HG03095 (cell line): Measurements from ENCODE around the gene MRPL55.
A peak's percentile ranks its signal among the peaks of the same experiment; 100 is the strongest.

Source experiments
- ATAC-seq: cut with Tn5 transposase; IDR thresholded peaks from one replicate; pipeline ENCODE4 v1.9.1; 2021; ENCODE audit warnings: moderate library complexity; ENCODE audit not compliant: unreplicated experiment

Gene MRPL55

DNA sequence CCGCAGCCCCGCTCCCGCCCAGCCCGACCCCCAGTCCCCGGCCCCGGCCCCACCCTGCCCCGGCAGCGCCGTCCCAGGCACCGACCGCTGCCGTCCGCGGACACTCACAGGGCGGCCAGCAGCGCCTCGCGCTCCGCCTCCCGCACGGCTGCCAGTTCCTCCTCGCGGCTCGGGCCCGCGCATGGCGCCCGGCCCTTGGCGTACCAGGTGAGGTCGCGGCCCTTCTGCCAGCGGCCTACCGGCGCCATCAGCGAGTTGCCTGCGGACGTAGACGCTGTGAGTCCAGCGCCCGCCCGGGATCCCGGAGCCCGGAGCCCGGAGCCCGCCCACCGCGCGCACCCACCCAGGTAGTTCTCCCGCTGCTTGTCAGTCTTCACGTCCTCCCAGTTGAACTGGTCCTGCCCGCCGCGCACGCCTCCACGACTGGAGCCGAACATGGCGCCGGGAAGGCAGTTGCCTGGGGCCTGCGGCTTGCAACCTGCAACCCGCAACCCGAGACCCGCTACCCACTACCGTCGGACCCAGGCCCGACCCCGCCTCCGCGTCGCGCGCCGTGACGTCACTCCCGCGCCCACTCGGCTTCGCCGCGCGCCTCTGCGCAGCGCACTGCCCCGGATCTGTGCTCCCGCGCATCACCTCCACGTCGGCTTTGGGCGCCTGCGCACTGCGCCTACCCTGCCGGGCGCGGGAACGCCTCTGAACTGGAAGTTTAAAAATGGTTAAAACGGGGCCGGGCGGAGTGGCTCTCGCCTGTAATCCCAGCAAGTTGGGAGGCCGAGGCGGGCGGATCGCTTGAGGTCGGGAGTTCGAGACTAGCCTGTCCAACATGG, 6.1 kb downstream of the MRPL55 start, which contains the start of gene C1orf35:
Gene C1orf35, minus strand, starts transcription at position 535 of the 830 bp plus-strand sequence. Its CDS starts 98 bp downstream, at position 437.
- peak; percentile 52 for ATAC-seq

DNA sequence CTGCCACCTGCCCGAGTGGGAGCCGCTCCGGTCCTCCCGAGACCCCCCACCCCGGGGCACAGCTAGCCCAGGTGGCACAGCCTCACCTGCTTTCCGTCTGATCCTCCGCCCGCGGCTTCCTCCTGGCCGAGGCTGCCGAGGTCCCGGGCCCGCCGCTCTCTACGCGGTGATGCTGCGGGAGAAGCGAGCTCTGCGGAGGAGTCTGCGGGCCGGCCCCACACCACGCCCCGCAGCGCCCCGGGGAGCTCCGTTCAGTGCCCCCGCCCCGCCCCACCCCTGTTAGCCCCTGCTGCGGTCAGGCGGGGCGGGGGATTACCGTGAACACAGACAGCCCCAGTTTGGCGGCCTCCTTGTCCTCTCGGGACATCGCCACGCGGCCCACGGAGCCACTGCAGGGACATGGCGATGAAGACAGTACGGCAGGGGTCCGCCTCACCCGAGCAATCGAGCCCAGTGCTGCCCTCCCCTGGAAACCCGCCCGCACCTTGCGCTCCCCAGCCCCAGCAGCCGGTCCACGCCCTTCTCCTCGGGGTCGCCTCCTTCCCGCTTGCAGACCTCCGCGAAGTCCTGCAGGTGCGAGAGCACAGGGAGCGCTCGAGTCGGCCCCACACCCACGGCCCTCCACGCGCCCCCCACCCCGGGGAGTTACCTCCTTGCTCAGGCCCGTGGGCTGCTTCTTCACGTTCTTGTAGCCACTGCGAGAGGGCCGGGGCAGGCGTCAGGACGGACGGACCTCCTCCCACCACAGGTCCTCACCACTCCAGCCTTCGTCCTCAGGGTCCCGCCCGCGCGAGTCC, 6.9 kb downstream of the MRPL55 start:
- peak; percentile 31 for ATAC-seq

DNA sequence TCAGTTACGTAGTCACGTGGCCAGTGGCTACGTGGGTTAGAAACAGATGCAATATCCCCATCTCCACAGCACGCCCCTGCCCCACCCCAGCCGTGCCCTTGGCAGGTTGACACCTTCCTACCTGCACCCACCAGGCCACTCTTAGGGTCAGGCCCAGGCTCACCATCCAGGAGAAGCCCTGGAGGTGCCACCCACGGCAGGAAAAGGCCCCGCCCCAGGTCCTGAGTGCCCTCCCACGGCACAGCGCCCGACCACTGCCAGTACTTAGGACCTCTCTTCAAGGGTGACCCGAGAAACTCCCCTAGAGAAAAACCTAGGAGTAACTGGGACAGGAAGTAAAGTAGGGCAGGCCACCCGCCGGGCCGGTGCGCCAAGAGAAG, 7.5 kb downstream of the MRPL55 start:
- no peak for ATAC-seq

DNA sequence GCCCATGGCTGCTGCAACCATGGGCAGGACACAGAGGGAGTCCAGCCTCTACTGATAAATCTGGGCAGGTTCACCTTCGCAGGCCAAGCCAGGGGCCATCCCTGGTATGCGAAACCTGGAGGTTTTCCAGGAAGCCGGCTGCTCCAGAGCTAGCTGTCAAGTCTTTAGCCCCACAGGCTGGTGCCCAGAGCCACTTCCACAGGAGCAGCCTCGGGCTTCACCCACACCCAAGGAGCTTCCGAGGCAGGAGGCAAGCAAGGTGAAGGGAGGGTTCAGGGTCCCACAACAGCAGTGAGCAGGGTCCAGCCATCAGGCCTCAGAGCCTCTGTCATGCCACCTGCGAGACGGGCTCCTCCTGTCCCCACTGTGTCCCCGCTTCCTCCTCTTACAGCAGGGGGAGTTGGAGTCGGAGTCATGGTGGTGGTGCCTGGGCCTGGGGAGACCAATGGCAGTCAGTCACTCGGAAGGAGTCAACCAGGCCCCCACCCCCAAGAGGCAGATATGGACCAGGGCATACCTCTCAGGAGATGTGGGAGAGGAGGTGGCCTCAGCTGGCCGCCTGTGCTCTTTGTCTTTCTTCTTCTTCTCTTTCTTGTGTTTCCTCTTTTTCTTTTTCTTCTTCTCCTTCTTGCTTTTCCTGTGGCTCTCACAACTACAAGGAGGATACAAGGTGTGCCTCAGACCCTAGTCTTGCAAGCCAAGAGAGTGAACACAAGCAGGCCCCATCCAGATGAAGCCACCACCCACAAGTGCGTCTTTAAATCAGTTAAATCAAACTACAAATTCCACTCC, 8.1 kb downstream of the MRPL55 start:
- no peak for ATAC-seq

DNA sequence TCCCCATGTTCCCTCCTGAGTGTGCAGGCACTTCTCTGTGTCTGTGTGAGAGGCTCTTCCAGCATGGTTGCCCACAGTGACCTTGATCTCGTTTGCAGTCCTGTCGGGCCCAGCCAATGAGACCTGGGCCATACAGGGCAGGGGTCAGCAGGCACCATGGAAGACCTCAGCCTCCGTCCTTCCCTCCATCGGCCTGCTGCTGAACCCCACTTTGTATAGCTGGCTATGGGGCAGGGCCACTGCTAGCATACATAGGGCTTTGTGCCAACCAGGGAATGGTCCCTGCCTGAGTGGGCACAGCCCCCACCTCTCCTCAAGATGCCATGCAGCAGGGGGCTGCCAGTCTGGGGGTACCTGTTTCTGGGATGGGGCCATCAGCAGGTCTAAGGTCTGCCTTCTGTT, 9.8 kb downstream of the MRPL55 start:
- ATAC-seq, result no peak

DNA sequence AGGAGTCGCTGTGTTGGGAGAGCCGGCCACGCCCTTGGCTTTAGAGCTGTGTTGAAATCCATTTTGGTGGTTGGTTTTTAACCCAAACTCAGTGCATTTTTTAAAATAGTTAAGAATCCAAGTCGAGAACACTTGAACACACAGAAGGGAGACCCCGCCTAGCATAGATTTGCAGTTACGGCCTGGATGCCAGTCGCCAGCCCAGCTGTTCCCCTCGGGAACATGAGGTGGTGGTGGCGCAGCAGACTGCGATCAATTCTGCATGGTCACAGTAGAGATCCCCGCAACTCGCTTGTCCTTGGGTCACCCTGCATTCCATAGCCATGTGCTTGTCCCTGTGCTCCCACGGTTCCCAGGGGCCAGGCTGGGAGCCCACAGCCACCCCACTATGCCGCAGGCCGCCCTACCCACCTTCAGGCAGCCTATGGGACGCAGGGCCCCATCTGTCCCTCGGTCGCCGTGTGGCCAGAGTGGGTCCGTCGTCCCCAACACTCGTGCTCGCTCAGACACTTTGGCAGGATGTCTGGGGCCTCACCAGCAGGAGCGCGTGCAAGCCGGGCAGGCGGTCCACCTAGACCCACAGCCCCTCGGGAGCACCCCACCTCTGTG, 10.7 kb downstream of the MRPL55 start:
- no peak for ATAC-seq

DNA sequence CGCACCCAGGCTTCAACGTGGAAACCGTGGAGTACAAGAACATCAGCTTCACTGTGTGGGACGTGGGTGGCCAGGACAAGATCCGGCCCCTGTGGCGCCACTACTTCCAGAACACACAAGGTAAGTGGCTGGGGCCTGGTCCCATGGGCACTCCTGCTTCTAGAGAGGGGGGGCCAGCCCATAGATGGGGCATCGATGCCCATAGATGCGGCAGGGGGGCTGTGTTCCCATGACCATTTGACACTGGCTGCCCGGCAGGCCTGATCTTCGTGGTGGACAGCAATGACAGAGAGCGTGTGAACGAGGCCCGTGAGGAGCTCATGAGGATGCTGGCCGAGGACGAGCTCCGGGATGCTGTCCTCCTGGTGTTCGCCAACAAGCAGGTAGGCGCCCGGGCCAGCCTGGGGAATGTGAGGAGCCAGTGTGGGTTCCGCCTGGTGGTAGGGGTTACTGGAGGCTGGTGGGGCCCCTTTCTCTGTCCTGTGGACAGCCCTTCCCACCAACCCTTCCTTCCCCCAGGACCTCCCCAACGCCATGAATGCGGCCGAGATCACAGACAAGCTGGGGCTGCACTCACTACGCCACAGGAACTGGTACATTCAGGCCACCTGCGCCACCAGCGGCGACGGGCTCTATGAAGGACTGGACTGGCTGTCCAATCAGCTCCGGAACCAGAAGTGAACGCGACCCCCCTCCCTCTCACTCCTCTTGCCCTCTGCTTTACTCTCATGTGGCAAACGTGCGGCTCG, 11.6 kb downstream of the MRPL55 start:
- no peak for ATAC-seq

DNA sequence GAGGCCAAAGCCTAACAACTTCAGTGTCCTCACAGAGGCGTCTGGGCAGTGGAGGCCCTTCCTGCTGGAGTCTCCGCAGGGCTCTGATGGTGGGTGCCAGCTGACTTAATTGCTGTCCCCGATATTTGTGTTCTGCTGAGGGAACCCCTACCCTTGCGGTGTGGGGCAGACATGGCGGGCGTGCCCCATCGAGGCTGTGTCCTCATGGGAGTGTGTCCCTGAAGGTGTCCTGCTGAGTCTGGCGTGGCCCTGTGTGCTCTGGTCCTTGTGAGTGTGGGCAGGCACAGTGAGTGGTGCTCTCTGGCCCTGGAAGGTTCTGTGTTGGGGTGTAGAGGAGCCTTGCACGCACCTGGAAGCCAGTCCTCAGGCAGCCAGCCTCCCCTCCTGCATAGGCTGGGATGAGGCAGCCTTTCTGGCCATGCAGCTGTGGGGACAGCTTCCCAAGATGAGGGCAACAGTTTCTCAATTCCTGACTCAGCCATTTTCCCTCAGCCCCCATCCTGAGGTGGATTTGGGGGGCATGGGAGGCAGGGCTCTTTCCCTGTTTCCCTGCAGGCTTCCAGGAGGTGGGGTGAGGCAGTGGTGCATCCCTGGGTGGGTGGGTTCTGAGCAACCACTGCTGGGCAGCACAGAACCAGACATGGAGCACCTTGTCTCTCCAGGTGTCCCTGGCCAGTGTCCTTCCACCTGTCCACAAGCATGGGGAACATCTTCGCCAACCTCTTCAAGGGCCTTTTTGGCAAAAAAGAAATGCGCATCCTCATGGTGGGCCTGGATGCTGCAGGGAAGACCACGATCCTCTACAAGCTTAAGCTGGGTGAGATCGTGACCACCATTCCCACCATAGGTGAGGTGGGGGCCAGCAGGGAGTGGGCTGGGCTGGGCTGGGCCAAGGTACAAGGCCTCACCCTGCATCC, 12.4 kb downstream of the MRPL55 start:
- ATAC-seq, result no peak

DNA sequence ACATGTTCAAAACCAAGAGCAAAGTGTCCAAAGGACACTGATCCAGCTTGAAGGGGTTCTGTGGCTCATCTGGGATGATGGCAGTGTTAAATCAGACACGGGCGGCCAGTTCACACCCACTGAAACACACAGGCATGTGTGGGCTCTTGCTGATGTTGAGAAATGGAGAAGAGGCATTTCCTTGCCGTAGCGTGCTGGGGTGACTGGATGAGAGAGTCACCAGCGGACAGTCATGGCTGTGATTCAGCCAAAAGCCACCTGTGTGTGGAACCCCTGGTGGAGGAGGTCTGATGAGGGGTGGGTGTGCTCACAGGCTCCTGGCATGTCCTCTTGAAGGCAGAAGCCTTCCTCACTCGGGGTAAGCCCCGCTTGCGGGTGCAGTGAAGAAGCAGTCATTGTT, 13.2 kb downstream of the MRPL55 start:
- ATAC-seq, result no peak

DNA sequence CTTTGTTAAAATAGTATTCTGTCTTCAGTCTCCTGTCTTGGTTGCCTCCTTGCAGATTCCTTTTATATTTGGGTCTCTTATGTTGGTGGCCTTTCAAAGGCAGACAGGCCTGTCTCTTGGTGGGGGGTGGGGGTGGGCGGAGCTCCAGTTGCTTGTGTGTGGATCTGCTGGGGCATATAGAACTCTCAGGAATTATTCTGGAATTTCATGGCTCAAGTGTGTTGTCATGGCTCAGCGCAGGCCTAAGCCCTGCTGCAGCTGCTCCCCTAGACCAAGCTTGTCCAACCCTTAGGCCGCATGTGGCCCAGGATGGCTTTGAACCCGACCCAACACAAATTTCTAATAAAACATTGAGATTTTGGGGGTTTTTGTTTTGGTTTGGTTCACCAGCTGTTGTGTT, 13.9 kb downstream of the MRPL55 start:
- no peak for ATAC-seq

DNA sequence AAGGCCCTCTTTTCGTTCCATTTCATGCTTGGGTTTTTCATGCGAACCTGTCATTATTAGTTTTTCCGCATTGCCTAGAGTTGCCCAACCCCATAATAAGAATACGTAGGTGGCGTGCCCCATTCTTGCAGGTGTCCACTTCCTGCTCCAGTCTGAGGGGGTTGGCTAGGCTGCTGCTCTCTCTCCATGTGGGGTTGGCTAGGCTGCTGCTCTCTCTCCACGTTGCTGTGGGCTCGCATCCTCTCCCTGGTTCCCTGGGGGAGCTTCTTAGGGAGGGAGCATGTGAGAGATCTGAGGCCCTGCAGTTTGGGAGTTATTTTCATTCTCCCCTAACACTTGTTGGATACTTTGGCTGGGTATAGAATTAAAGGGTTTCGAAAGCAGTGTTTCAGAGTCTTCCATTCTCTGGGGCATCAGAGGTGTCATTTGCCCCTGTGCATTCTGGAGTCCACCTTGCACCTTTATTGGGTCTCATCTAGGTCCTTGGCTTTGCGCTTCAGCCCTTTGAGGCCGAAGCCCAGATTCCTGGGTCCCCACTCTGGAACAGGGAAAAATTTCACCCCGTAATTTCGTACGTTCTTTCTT, 14.6 kb downstream of the MRPL55 start:
- ATAC-seq, result no peak

DNA sequence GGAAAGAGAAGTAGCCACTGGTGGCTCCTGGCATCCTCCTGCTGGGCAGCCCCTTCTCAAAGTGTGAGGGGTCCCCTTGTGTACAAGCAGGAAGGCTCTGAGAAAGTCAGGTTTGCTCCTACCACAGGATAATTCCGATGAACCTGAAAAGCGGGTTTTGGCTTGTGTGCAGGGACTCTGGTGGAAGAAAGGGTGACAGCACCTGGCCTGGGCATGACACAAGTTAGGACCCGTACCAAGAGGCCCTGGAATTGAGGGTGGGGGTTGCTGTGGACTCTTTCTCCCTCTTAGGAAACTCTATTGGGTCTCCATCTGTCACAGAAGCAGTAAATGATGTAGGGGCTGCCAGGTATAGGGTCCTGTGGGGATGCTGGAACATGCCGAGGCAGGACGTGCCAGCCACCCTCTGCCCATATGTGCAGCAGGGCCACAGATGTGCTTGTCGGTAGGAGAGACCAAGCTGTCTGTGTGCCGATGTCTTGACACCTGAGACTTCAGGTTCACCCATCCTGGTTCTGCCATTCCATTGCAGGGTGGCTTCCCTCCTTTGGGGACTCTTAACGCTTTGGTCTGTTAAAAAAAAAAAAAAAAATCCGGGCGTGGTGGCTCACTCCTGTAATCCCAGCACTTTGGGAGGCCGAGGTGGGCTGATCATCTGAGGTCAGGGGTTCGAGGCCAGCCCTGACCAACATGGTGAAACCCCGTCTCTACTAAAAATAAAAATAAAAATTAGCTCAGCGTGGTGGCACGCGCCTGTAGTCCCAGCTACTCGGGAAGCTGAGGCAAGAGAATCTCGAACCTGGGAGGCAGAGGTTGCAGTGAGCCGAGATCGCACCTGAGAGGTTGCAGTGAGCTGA, 15.8 kb downstream of the MRPL55 start:
- no peak for ATAC-seq

DNA sequence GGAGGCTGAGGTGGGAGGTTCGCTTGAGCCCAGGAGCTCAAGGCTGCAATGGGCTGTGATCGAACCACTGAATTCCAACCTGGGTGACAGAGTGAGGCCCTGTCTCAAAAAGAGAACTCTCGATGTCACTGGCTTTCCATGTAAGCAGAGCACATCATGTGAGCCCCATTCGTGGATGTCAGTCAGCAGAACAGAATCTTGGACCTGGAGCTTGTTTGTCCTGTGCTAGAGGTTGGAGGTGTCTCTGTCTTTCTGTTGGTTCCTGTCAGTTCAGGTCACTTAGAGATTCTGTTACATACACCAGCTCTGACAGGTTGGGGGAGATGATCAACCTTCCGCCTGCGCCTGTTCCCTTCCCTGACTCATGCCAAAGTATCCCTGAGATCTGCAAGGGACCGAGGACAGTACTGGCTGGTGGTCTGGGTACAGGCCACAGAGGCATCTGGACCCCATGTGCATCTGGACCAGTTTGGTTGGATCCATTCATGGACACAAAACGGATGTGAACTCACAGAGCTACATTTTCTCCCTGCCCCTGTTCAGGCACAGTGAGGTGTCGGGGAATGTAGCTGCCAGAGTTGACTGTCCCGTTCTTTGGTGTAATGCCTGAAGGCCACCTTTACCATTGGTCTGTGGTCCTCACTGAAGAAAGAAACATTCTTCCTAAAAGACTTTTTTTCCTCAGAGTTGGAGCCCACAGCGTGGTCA, 16.6 kb downstream of the MRPL55 start:
- no peak for ATAC-seq

DNA sequence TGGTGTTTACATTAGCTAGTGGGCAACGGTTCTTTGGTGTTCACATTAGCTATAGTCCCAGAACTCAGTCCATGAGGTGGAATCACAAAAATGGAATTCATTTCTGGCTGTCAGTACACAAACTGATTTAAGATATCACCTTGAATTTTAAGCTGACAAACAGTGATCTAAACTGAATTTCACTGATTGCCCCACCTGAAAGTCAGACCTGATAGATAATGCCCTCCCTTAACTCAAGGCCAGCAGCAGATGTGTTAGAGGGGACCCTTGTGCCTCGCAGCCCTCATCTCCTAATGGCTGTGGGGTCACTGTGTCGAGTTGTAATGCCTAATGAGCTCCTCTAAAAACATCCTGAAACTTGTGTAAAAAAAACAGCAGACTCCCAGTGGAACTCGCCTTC, 18.0 kb downstream of the MRPL55 start:
- no peak for ATAC-seq

DNA sequence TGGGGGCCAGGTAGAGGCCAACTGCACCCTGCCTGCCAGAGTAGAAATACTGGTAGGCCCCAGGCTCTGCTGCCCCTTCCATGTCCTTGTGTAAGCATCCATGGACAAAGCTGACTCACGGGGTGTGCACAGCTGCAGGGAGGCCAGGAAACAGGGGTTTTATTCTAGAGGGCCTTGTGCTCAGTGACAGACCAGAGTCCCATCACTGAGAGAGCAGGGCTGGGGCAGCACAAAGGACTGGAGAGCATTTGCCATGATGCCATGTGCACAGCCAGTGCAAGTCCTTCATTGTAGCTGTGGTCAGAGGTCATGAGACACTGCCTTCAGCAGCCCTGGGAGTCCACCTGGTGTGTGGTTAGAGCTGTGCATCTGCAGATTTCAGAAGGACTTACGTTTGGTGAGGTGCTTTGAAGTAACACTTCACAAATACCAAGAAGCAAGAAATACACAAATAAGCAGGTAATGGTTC, 18.5 kb downstream of the MRPL55 start:
- no peak for ATAC-seq

DNA sequence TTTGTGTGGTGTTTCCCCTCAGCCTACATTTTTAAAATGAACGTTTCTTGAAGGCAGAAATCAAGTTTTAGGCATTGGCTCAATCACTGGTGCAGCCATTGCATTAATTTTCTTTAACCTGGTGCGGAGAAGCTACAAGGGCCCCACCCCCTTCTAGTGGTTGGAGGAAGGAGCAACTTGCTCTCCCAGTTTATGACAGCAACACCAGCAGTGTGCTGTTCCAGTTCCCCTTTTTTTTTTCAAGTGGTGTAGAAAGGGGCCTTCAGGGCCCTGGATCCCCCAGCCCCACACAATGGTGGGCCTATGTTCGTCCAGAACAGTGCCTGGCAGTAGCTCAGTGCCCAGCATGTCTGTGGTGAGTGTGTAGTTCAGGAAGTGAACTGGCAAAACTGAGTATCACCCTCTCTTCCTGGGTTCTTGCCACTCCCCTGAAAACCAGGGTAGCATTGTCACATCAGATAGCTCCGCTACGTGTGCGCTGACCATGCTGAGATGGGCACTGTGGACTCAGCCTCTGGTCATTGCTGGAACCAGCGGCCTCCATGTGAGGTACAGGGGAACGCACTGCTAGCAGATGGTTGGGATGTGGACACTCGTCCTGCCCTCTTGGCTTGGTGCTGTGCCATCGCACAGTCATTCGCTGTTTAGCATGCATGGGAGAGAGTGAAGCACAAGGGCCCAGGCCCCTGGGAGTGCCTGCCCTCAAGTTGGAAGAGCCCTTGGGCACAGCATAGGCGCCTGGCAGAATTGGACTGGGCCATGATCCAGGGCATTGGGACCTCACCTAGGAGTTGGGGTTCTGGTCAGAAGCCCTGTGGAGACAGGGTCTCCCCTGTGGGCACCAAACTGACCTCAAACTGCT, 19.3 kb downstream of the MRPL55 start:
- no peak for ATAC-seq
